ENCODE data around the gene BARX2. TPM values are rescaled to one million over a fixed set of nuclear protein-coding genes. Genes with fewer than 3 reads are reported as not detected.
A peak's percentile ranks its signal among the peaks of the same experiment; 100 is the strongest.

Gene BARX2
- total and polyA plus RNA-seq, 9 donors = 0.06 to 6.2 (median 0.35) TPM; not detected in 4

DNA sequence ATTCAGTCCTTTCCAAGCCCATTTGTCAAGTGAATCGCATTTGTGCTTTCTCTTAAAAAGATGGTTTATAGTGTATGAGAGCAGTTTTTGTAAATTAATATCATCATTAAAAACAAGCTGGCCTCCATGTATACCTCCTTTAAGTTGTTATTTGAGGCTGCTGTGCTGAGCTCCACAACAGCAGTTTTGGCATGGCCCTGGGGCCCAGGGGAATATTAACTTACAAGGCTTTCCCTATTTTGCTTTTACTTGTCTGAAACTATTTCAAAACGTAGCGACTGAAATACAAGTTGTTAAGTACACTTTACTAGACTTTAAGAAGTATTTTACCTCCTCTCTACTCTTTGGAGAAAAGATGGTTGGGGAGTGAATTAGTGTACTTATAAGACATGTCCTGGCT is 4.9 kb upstream of the BARX2 start:
- H3K4me3 ChIP-seq = no peak overlapping the region
- H3K27ac ChIP-seq = no peak overlapping the region
- DNase-seq = no peak
- no peaks in the 10 kb centered on the region for H3K4me1 ChIP-seq (ENCODE audit: insufficient read depth)
- WGBS, 3 donors = 73 to 80% (median 79%) methylated on average over 3 of the region's 3 CpGs
- H3K9me3 ChIP-seq = no peaks in the 10 kb centered on the region
- intact Hi-C loops (cut with DNase I) = no loop called here
- H3K36me3 ChIP-seq = no peaks in the 10 kb centered on the region
- H3K27me3 ChIP-seq = no peaks in the 10 kb centered on the region
- TF ChIP-seq, protein P1, sequence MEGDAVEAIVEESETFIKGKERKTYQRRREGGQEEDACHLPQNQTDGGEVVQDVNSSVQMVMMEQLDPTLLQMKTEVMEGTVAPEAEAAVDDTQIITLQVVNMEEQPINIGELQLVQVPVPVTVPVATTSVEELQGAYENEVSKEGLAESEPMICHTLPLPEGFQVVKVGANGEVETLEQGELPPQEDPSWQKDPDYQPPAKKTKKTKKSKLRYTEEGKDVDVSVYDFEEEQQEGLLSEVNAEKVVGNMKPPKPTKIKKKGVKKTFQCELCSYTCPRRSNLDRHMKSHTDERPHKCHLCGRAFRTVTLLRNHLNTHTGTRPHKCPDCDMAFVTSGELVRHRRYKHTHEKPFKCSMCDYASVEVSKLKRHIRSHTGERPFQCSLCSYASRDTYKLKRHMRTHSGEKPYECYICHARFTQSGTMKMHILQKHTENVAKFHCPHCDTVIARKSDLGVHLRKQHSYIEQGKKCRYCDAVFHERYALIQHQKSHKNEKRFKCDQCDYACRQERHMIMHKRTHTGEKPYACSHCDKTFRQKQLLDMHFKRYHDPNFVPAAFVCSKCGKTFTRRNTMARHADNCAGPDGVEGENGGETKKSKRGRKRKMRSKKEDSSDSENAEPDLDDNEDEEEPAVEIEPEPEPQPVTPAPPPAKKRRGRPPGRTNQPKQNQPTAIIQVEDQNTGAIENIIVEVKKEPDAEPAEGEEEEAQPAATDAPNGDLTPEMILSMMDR (IDR thresholded peaks at IDR 0.05) = no peak

DNA sequence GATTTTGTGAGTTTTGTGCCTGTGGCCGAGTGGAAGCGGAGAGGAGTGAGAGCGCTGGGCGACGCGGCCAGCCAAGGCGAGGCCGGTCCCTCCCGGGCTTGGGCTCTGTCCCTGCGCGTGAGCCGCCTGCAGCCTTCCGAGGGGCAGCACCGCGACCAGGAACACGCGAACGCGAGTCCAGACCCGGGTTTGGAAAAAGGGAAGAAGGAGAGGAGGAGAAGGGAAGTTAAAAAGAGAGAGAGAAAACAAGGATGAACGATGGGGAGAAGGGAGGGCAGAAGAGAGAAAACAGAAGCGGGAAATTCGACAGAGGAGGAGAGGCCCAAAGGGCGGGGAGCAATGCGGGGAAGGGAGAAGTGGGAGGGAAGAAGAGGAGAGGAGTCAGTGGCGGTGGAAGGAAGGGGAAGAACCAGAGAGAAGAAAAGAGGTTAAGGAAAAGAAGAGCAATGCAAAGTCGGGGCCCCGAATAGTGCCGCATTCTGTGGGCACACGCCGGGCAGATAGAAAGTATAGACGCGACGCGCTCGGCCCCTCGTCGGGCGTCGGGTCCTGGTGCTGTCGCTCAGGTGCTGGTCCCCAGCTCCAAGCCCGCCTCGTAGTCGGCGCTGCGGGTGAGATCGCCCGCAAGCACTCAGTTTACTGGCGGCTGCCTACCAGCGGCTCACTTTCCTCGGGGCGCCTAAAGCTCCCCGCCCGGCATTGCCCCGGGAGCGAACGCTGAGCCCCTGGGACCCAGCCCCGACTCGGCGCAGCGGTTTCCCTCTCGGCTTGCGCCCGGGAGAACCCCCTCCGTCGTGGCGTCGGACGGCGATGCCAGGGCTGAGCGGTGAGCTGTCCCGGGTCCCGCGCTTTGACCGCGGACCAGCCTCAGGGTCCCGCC is 2.8 kb upstream of the BARX2 start:
- H3K4me3 ChIP-seq = peak overlapping the region; percentile 8
- no peaks in the 10 kb centered on the region for H3K4me1 ChIP-seq (ENCODE audit: insufficient read depth)
- intact Hi-C loops (cut with DNase I) = no loop called here
- TF ChIP-seq POLR2A (IDR thresholded peaks at IDR 0.05) (no peak), EP300 (IDR thresholded peaks at IDR 0.05) (no peak)
- TF ChIP-seq, protein P1 (IDR thresholded peaks at IDR 0.05) = no peak
- H3K27ac ChIP-seq = no peak overlapping the region
- 2% methylated on average over 72 to 77 of the region's 77 CpGs for WGBS, 3 donors
- no peaks in the 10 kb centered on the region for H3K36me3 ChIP-seq
- DNase-seq = no peak
- no peaks in the 10 kb centered on the region for H3K27me3 ChIP-seq
- H3K9me3 ChIP-seq = no peaks in the 10 kb centered on the region

DNA sequence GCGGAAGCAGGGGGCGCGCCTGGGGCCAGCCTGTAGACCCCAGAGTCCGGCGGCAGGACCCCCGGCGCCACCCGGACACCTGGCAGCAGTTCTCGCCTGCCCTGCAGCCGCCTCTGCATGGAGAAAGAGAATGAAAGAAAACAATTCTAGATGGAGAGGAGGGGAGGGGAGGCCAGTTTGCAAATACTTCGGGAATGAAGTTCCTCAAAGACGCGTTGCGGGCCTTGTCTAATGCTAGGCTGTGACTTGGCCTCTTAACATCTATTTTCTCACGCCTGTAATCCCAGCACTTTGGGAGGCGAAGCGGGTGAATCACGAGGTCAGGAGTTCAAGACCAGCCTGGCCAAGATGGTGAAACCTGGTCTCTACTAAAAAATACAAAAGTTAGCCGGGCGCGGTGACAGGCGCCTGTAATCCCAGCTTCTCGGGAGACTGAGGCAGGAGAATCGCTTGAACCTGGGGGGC is 2.1 kb upstream of the BARX2 start:
- 2 to 3% (median 3%) methylated on average over 24 of the region's 24 CpGs for WGBS, 3 donors
- H3K27ac ChIP-seq = no peak overlapping the region
- TF ChIP-seq, protein P1 (IDR thresholded peaks at IDR 0.05) = no peak
- TF ChIP-seq EP300 (IDR thresholded peaks at IDR 0.05) (no peak), POLR2A (IDR thresholded peaks at IDR 0.05) (no peak)
- intact Hi-C loops (cut with DNase I) = no loop called here
- peak overlapping the region; percentile 8 for H3K4me3 ChIP-seq
- H3K36me3 ChIP-seq = no peaks in the 10 kb centered on the region
- H3K9me3 ChIP-seq = no peaks in the 10 kb centered on the region
- no peaks in the 10 kb centered on the region for H3K27me3 ChIP-seq
- no peak for DNase-seq
- H3K4me1 ChIP-seq (ENCODE audit: insufficient read depth) = no peaks in the 10 kb centered on the region

DNA sequence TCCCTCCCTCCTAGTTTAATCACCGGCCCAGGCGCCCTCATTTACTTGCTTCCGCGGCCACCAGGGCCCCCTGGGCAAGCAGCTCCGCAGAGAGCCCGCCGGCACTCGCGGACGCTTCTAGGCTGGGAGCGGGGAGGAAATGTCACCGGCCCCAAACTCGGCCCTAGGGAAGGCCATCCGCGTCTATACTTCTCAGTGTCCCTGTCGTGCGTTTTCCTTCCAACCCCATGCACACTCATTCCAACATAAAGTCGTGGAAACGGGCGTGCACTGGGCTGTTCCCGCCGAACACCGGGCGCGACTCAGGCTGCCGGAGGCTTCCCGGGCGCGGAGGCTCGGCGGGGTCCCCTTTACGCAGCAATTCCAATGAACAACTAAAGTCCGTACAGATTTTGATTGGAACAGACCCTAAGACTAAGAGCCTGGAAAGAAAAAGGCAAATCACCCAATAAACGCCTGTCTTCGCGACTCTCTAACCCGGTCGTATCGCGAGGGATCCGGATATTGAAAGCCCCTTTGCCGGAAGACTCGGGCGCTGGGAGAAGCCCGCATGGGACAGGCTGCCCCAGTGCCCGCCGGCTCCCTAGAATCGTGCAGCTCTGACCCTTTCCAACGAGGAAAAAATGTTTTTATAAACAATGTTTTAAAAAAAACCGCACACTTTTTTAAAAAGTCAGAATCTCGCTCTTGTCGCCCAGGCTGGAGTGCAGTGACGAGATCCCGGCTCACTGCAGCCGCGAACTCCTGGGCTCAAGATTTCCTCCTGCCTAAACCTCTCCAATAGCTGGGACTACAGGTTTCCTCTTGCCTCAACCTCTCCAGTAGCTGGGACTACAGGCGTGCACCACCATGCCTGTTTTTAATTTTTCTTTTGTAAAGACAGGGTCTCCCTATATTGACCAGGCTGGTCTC is 1.3 kb upstream of the BARX2 start:
- no peak for DNase-seq
- intact Hi-C loops (cut with DNase I) = no loop called here
- 2 to 4% (median 3%) methylated on average over 57 of the region's 57 CpGs for WGBS, 3 donors
- no peaks in the 10 kb centered on the region for H3K27me3 ChIP-seq
- H3K27ac ChIP-seq = no peak overlapping the region
- no peaks in the 10 kb centered on the region for H3K4me1 ChIP-seq (ENCODE audit: insufficient read depth)
- no peak overlapping the region for H3K4me3 ChIP-seq
- no peaks in the 10 kb centered on the region for H3K36me3 ChIP-seq
- TF ChIP-seq EP300 (IDR thresholded peaks at IDR 0.05) = no peak
- TF ChIP-seq POLR2A (IDR thresholded peaks at IDR 0.05) = no peak
- TF ChIP-seq, protein P1 (IDR thresholded peaks at IDR 0.05) = no peak
- no peaks in the 10 kb centered on the region for H3K9me3 ChIP-seq
